Globus pallidus (tissue), 1 donor: ENCODE data around the gene MIPOL1.
"Not testable (repeated sequence)": the region's sequence is repeated elsewhere in the genome, so short reads cannot be mapped to it uniquely, and the experiment has no call there.

Source experiments
- DNase-seq: peaks from one replicate; pipeline ENCODE4 v3.0.0-alpha.2; 2015; ENCODE audit warnings: low spot score

The MIPOL1 gene

GRCh38 chr14:37546621-37547447, 349.1 kb downstream of the MIPOL1 start:
- no peak for DNase-seq

DNA sequence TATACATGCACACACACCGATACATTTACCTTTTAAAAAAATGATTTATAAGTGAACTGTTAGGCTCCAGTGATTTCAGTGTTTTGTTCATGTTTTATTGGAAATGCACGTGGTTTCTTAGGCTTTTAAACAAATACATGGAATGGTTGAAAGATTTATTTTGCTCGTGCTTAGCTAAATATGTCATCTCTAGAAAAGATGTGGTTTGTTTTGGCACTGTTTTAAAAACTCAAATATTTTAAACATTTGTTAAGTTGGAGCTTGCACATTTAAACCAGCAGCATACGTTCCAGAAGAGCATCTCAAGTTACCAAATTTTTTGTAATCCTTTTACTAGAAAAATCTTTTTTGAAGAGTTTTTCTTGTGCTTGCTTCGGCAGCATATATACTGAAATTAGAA, 352.8 kb downstream of the MIPOL1 start:
- DNase-seq, result no peak

- DNase-seq, result no peak
These were observed 353.4 kb downstream of the MIPOL1 start for GRCh38 chr14:37551119-37551518.

DNA sequence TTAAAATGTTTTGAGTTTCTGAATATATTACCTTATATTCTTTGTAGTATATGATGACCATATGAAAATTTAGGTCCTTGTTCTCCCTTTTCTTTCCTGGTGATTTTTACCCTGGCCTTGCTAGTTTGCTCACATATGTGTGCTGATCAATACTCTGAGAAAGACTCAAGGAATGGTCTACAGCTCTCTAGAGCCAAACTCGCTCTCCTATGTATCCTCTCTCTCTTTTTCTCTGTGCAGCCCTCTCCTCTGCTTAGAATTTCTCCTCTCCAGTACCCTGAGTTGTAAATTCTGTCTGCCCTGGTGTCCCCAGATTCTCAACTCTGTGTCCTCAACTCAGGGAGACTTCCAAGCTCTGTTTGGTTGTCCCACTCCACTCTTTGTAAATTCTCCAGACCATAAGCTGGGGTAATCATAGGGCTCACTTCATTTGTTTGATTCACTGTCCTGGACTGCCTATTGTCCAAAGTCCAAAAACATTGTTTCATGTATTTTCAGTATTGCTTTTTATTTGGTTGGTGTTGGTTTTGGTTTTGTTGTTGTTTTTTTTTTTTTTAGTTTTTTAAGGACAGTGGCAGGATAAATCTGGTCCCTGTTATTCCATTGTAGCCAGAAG, 356.3 kb downstream of the MIPOL1 start:
- DNase-seq, result no peak

DNA sequence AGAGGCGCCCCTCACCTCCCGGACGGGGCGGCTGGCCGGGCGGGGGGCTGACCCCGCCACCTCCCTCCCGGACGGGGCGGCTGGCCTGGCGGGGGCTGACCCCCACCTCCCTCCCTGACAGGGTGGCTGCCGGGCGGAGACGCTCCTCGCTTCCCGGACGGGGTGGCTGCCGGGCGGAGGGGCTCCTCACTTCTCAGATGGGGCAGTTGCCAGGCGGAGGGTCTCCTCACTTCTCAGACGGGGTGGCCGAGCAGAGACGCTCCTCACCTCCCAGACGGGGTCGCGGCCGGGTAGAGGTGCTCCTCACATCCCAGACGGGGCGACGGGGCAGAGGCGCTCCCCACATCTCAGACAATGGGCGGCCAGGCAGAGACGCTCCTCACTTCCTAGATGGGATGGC, 357.9 kb downstream of the MIPOL1 start:
- DNase-seq, result not testable (repeated sequence)

DNA sequence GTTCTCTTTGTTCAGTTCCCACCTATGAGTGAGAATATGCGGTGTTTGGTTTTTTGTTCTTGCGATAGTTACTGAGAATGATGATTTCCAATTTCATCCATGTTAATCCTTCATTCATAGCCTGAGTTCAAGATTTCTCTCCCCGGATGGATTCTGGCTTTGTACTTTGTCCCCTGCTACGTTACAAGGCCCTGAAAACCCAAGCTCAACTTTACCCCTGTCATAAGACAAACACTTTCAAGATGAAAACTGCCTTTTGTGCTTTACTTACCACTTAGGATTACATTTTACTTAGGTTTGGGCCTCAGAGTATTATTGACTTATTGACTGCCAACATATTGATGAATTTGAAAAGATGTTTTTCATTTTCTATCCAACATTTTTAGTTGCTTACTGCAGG, 361.0 kb downstream of the MIPOL1 start:
- DNase-seq, result no peak

- no peak for DNase-seq
These were observed 361.6 kb downstream of the MIPOL1 start for GRCh38 chr14:37559386-37559785.

- no peak for DNase-seq
These were observed 365.5 kb downstream of the MIPOL1 start for GRCh38 chr14:37563189-37563588.

DNA sequence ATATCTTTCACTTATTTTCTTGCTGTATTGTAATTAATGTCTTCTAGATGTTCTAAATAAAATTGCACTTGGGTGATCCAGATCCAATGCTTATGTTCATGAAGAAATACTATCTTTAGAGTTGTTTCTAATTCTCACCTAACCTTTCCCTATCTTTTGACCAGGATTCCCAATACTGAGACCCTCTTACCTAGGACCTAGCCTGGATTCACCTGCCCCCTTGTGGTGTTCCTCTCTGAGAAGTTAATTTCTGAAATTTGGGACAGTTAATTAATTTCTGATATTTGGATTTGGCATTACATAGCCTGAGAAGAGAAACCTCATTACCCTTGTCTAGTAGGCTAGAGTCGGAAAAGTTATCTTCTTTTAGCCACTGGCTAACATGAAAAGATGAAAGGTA, 367.8 kb downstream of the MIPOL1 start:
- no peak for DNase-seq

GRCh38 chr14:37566811-37567371, 369.2 kb downstream of the MIPOL1 start:
- DNase-seq, result no peak

- no peak for DNase-seq
These were observed 372.0 kb downstream of the MIPOL1 start for GRCh38 chr14:37569729-37570128.

DNA sequence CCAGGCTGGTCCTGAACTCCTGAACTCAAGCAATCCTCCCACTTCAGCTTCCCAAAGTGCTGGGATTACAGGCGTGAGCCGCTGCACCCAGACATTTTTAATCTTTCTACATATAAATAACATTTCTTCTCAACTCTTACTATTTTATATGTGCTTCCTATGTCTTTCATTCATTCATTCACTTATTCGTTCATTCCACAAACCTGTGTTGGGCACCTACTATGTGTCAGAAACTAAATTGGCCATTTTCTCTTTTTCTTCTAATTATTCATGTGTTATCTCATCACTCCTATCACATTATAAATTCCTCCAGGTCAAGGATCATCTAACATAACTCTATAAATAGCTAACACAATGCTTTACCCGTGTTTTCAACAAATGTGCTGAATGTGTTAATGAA, 373.7 kb downstream of the MIPOL1 start:
- DNase-seq, result no peak

DNA sequence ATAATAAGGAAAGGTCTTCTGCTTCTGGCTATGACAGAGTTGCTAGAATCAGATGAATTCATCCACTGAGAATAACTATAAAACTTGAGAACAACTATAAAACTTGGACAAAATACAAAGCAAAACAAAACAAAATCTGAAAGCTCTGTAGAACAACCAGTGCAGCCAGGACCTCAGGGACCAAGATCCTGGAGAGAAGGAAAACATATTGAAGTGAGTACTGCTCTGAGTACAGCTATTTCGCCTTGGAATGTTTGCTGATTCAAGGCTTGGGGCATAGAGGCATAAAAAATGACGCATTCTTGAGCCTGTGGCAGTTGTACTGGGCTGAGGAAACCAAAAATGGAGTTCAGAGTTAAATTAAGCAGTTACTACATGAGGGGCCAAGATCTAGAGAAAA, 375.6 kb downstream of the MIPOL1 start:
- DNase-seq, result no peak

DNA sequence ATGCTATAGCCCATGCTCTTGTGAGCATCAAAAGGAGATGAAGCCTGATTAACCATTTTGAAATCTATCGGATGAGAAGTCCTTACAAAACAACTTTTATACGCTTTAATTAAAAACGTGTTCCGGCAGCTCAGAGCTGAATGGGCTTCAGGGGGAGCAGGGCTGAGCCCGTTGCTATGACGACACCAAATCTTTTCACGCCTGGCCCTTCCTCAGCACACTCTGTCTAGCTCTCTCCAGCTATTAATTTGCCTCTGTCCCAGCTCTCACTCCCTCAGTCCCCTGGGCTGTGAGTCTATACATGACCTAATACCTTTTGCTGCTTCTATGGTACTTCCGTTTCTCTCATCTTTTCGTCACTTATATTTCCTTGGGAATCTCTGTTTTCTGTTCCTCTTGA, 381.5 kb downstream of the MIPOL1 start:
- DNase-seq, result no peak

DNA sequence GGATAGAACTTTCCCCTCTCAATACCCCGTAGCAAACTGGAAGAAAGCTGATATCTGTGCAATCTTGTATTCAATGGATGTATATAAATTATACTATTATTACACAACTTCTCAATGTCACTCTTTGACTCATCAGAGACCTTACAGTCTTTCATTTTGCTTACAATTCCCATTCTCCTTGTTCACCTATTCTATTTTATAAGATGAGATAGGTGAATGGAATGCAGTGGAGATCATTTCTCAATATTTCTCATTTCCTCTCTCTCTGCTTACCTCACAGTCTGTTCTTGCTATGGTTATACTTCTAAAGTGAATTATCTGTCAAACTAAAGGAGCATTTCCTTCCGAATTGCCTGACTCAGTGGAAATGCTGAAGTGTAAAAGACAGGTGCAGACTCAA, 382.4 kb downstream of the MIPOL1 start:
- DNase-seq, result no peak

DNA sequence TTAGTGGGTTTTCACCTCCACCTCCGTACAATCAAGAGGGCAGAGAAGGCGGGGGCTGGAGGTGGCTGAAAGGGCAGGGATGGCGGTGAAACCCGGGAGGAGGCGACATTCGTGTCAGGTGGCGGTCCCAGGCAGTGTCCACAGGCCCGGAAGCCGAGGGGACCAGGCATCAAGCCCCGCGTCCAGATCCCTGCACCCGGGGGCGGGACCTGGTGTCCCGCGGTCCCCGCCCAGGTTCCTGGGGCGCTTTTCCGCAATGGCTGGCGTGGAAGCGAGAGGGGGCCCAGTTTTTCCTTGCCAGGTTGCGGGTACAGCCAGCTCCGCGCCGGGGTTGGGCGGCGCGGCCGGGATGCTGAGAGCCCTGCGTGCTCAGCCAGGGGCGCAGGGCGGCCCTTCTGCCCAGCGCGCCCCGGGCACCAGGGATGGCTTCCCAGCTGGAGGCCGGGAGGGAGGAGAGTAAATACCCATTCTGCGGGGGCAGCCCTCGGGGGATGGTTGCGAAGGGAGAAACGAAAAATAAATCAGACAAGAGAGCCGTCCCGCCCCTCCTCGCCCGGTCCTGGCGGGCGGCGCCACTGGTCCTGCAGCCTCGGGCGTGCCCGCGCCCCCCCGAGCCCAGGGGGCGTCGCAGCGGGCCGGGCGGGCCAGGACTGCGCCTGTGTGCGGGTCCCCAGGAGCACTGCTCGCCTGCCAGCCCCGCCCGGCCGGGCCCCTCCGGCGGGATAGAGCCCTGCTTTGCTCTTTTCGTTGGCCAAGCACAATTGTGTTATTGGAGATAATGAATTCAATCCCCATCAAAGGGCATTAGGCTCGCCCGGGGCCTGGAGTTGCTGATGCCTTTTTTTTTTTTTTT, 385.8 kb downstream of the MIPOL1 start:
- no peak for DNase-seq

GRCh38 chr14:37584211-37585100, 386.7 kb downstream of the MIPOL1 start:
- DNase-seq, result no peak

- no peak for DNase-seq
These were observed 387.4 kb downstream of the MIPOL1 start for GRCh38 chr14:37585101-37585511.

- DNase-seq, result no peak
These were observed 388.4 kb downstream of the MIPOL1 start for GRCh38 chr14:37585971-37586796.

DNA sequence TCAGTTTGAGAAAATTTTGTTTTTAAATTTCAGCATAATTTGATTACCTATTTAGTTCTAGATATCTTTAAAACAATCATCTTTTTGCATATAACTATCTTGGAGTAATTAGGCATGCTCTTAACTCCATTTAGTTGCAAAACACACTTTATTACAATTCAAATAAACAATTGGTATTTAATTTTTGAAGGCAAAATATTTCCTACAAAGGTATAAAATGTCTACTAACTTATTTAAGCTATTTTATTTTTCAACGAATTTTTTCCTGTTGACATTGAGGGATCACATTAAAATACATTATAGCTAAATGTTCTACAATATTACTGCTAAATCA, 389.0 kb downstream of the MIPOL1 start:
- no peak for DNase-seq
